ENCODE results near the gene EIF4G3. TPM values are rescaled to one million over a fixed set of nuclear protein-coding genes. Genes with fewer than 3 reads are reported as not detected.

The EIF4G3 gene
- total and polyA plus RNA-seq, 9 of the 15 experiments (the other 6 are each of a cell fraction or from before 2014, with no cell fraction given) = 6.7 to 40.5 (median 32.1) TPM

GRCh38 chr1:20771780-20772179 is 404.9 kb downstream of the EIF4G3 start:
- H3K27me3 ChIP-seq (ENCODE audit: control insufficient read depth in 2 of 2, insufficient read depth in 2 of 2, low read length in 2 of 2) = no peaks in the 10 kb centered on the region
- ChIA-PET POLR2A (interaction anchor here (1.0 to 6.1 kb wide), 3 partner anchors 9 to 423 kb away, joined by 3 to 79 read pairs (median 6); partner anchors contain the start of gene HP1BP3), CTCF (ENCODE audit: low intra/inter-chr PET ratio) (no interaction called here)
- no peak overlapping the region for H3K9ac ChIP-seq (ENCODE audit: insufficient read depth in 1 of 2, low read depth in 2 of 2, low read length in 2 of 2)
- peaks cover 97% of the 10 kb centered on the region for H3K36me3 ChIP-seq (ENCODE audit: control insufficient read depth, insufficient read depth, low read length)
- peaks cover 28% of the 10 kb centered on the region for H3K79me2 ChIP-seq (ENCODE audit: control insufficient read depth, insufficient read depth, low read length)
- H3K4me3 ChIP-seq = no peak overlapping the region
- no peaks in the 10 kb centered on the region for H4K20me1 ChIP-seq (replicated peaks; ENCODE audit: control insufficient read depth, insufficient read depth, low read length)
- no peaks in the 10 kb centered on the region for H3K4me1 ChIP-seq (replicated peaks in 1 of 2; ENCODE audit: control insufficient read depth in 2 of 2, insufficient read depth in 2 of 2, low read length in 2 of 2)
- intact Hi-C loops (cut with micrococcal nuclease) = no loop called here
- DNase-seq (ENCODE audit: extremely low read depth in 1 of 4, low spot score in 3 of 4) = no peak
- H3K9me3 ChIP-seq (replicated peaks; ENCODE audit: control insufficient read depth, insufficient read depth, low read depth, low read length) = no peaks in the 10 kb centered on the region
- no peak overlapping the region for H3K4me2 ChIP-seq (ENCODE audit: insufficient read depth, low read length)
- TF ChIP-seq CEBPG (CRISPR knock-in tag; IDR thresholded peaks at IDR 0.05) (no peak), CEBPG (tag; conservative IDR thresholded peaks at IDR 0.05 in 1 of 2, IDR thresholded peaks at IDR 0.05 in 1 of 2) (peak; percentile 18 to 54; a peak in 1 of 4 replicates), ZNF124 (CRISPR knock-in tag; IDR thresholded peaks at IDR 0.05) (no peak), PML (IDR thresholded peaks at IDR 0.05; ENCODE audit: low read length) (no peak), CEBPB (tag; IDR thresholded peaks at IDR 0.05) (peak; percentile 70), E2F4 (CRISPR knock-in tag; IDR thresholded peaks at IDR 0.05; ENCODE audit: low read depth) (no peak), ID3 (CRISPR knock-in tag; IDR thresholded peaks at IDR 0.05) (no peak), ID3 (tag; IDR thresholded peaks at IDR 0.05) (no peak), MITF (IDR thresholded peaks at IDR 0.05) (no peak)
- no peak overlapping the region for H2AFZ ChIP-seq (ENCODE audit: low read depth, low read length)
- H3K27ac ChIP-seq (ENCODE audit: extremely low read depth, low read depth, low read length) = no peak overlapping the region
- no TSS peak for BruUV-seq (replicated peaks)
- FAIRE-seq = no peak
- no peak for ATAC-seq
- H3K9me1 ChIP-seq (ENCODE audit: control insufficient read depth, insufficient read depth, low read length) = no peaks in the 10 kb centered on the region
- in situ Hi-C loops (cut with MboI) = no loop called here
- WGBS (ENCODE audit: insufficient coverage, low coverage, missing lambda C conversion rate) = 83% methylated on average over 3 of the region's 3 CpGs

All from K562 (cell line).